ENCODE results near the gene BRD4. TPM values are rescaled to one million over a fixed set of nuclear protein-coding genes. Genes with fewer than 3 reads are reported as not detected.

The BRD4 gene
- polyA plus RNA-seq, 1 donor (not counting 4 experiments of a cell fraction or from before 2014, with no cell fraction given): 5.5 TPM

DNA sequence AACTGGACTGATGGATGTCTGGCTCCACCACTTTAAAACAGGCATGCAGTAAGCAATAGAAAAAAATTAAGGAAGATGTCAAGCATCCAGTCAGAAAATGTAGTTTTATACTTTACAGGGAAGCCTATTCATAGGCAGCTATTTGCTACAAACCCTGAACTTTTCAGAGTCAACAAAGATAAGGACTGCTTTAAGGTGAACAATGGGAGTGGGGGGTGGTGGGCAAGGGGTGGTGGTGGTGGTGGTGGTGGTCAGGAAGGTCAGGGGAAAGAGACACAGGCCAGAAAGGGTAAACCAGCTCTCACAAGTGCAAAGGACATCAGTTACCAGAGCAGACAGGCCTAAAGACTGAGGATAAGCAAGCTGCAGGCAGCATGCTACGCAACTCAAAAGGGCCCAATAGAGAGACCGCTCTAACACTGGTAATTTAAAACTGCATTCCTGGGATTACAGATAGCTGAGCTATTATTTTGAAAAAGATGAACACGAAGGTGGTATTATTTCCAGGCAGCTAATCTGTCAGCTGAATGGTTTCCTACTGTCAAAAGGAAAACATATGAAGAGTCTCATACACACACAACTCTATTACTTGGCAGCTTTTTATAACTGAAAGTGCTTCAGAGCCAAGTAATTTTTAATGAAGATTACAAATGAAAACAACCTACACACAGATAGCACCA lies 14.8 kb downstream of the BRD4 start:
- Histone ChIP-seq H3K4me2 (ENCODE audit: control insufficient read depth, extremely low read depth, insufficient read depth, low read depth, low read length) (no peak overlapping the region), H3K9me1 (ENCODE audit: control insufficient read depth, extremely low read depth, insufficient read depth, low read length) (peaks cover 18% of the 10 kb centered on the region), H3K27ac (ENCODE audit: control insufficient read depth, insufficient read depth, low read length) (no peak overlapping the region), H3K9me3 (ENCODE audit: control insufficient read depth, low read depth, low read length) (no peaks in the 10 kb centered on the region), H3K79me2 (ENCODE audit: control insufficient read depth, insufficient read depth, low read length) (peaks cover 97% of the 10 kb centered on the region), H3K27me3 (ENCODE audit: control insufficient read depth, extremely low read depth, insufficient read depth, low read length) (no peaks in the 10 kb centered on the region), H2AFZ (ENCODE audit: control insufficient read depth, low read length) (no peak overlapping the region), H4K20me1 (ENCODE audit: control insufficient read depth, extremely low read depth, insufficient read depth, low read length) (peaks cover 75% of the 10 kb centered on the region), H3K9ac (ENCODE audit: control insufficient read depth, extremely low read depth, insufficient read depth, low read length) (no peak overlapping the region), H3K4me1 (ENCODE audit: control insufficient read depth, extremely low read depth, insufficient read depth, low read length) (peaks cover 26% of the 10 kb centered on the region), H3K36me3 (ENCODE audit: control insufficient read depth in 2 of 2, extremely low read depth in 1 of 2, insufficient read depth in 2 of 2, low read length in 2 of 2) (peaks cover 2 to 15% of the 10 kb centered on the region in 2 experiments), H3K4me3 (ENCODE audit: control insufficient read depth in 2 of 3, extremely low read depth in 1 of 3, insufficient read depth in 2 of 3, low read depth in 1 of 3, low read length in 3 of 3) (no peak overlapping the region)
- TF ChIP-seq, protein P1, sequence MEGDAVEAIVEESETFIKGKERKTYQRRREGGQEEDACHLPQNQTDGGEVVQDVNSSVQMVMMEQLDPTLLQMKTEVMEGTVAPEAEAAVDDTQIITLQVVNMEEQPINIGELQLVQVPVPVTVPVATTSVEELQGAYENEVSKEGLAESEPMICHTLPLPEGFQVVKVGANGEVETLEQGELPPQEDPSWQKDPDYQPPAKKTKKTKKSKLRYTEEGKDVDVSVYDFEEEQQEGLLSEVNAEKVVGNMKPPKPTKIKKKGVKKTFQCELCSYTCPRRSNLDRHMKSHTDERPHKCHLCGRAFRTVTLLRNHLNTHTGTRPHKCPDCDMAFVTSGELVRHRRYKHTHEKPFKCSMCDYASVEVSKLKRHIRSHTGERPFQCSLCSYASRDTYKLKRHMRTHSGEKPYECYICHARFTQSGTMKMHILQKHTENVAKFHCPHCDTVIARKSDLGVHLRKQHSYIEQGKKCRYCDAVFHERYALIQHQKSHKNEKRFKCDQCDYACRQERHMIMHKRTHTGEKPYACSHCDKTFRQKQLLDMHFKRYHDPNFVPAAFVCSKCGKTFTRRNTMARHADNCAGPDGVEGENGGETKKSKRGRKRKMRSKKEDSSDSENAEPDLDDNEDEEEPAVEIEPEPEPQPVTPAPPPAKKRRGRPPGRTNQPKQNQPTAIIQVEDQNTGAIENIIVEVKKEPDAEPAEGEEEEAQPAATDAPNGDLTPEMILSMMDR (optimal IDR thresholded peaks at IDR 0.05 in 1 of 3, IDR thresholded peaks at IDR 0.05 in 1 of 3, conservative IDR thresholded peaks at IDR 0.05 in 1 of 3; ENCODE audit: extremely low read depth in 1 of 3, insufficient read depth in 2 of 3, low read length in 3 of 3): no peak
- TF ChIP-seq EZH2 (IDR thresholded peaks at IDR 0.05; ENCODE audit: low read length): no peak
- dilution Hi-C loops (cut with MboI; ENCODE audit: extremely low pct_ligation_motif_present, low sequenced_read_pairs): no loop called here
- no peak for DNase-seq (ENCODE audit: low read depth, low spot score)
- FAIRE-seq: no peak

DNA sequence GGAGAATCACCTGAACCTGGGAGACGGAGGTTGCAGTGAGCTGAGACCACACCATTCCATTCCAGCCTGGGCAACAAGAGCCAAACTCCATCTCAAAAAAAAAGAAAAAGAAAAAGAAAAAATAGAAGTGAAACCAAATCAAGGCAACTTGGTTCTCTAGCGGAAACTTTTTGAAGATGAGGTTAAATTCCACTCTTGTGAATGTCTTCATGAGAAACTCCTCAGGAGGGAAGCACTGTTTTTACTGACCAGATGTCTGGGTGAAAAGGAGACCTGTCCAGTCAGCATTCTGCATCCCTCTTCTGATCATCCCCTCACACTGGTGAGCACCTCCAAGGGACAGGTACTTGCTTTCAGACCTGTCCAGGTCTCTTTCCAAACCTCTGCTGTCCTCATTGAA lies 15.8 kb downstream of the BRD4 start:
- H3K9me1 ChIP-seq (ENCODE audit: control insufficient read depth, extremely low read depth, insufficient read depth, low read length): peaks cover 18% of the 10 kb centered on the region
- H3K79me2 ChIP-seq (ENCODE audit: control insufficient read depth, insufficient read depth, low read length): peaks cover 98% of the 10 kb centered on the region
- FAIRE-seq (no peak), DNase-seq (ENCODE audit: low read depth, low spot score) (no peak)
- no peaks in the 10 kb centered on the region for H3K9me3 ChIP-seq (ENCODE audit: control insufficient read depth, low read depth, low read length)
- peaks cover 31% of the 10 kb centered on the region for H3K4me1 ChIP-seq (ENCODE audit: control insufficient read depth, extremely low read depth, insufficient read depth, low read length)
- dilution Hi-C loops (cut with MboI; ENCODE audit: extremely low pct_ligation_motif_present, low sequenced_read_pairs): no loop called here
- H3K27ac ChIP-seq (ENCODE audit: control insufficient read depth, insufficient read depth, low read length): no peak overlapping the region
- H3K4me3 ChIP-seq (ENCODE audit: control insufficient read depth in 2 of 3, extremely low read depth in 1 of 3, insufficient read depth in 2 of 3, low read depth in 1 of 3, low read length in 3 of 3): no peak overlapping the region
- H3K4me2 ChIP-seq (ENCODE audit: control insufficient read depth, extremely low read depth, insufficient read depth, low read depth, low read length): no peak overlapping the region
- H3K36me3 ChIP-seq (ENCODE audit: control insufficient read depth in 2 of 2, extremely low read depth in 1 of 2, insufficient read depth in 2 of 2, low read length in 2 of 2): peaks cover 2 to 15% of the 10 kb centered on the region in 2 experiments
- H2AFZ ChIP-seq (ENCODE audit: control insufficient read depth, low read length): no peak overlapping the region
- TF ChIP-seq, protein P1 (optimal IDR thresholded peaks at IDR 0.05 in 1 of 3, IDR thresholded peaks at IDR 0.05 in 1 of 3, conservative IDR thresholded peaks at IDR 0.05 in 1 of 3; ENCODE audit: extremely low read depth in 1 of 3, insufficient read depth in 2 of 3, low read length in 3 of 3): no peak
- no peak for TF ChIP-seq EZH2 (IDR thresholded peaks at IDR 0.05; ENCODE audit: low read length)
- H4K20me1 ChIP-seq (ENCODE audit: control insufficient read depth, extremely low read depth, insufficient read depth, low read length): peaks cover 76% of the 10 kb centered on the region
- H3K9ac ChIP-seq (ENCODE audit: control insufficient read depth, extremely low read depth, insufficient read depth, low read length): no peak overlapping the region
- H3K27me3 ChIP-seq (ENCODE audit: control insufficient read depth, extremely low read depth, insufficient read depth, low read length): no peaks in the 10 kb centered on the region
